ENCODE data around the gene CALN1.

GRCh38 chr7:72080865-72081510 is 331.1 kb downstream of the CALN1 start:
- TF ChIP-seq POLR2A (IDR thresholded peaks at IDR 0.05) (no peak), EP300 (IDR thresholded peaks at IDR 0.05) (no peak), CTCF (IDR thresholded peaks at IDR 0.05) (no peak)

Data from ovary (tissue), 3 donors.